ENCODE results near the gene HSP90B1.

The HSP90B1 gene

DNA sequence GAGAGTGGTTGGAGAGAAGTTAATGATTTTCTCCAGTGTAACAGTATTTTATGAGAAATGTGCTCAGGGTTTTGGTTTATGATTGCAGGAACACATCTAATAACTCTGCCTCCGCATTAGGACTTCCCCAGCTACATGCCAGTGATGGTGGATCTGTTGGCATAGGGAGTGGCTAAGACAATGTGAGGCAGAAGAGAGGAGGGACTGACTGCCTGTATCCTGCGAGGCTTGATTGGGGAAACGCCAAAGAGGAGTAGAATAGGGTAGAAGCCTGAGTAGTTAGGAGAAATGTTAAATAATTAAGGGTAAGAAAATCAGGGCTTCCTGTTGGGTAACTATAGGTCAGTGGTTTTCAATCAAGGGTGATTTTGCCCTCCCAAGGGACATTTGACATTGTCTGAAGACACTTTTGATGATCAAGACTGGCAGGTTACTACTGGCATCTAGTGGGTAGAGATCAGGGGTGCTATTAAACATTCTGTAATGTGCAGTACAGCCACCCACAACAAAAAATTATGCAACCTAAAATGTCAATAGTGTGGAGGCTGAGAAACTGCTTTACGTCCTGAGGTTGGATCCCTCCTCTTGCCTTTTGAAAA is 48.3 kb downstream of the HSP90B1 start:
- ATAC-seq, result no peak

DNA sequence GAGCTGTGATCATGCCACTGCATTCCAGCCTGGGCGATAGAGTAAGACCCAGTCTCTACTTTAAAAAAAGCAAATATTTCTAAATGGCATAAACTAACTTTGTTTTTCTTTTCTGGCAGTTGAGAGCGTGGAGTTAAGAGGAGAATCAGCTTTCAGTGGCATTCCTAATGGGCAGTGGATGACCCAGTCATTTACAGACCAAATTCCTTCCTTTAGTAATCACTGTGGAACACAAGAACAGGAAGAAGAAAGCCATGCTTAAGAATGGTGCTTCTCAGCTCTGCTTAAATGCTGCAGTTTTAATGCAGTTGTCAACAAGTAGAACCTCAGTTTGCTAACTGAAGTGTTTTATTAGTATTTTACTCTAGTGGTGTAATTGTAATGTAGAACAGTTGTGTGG is 56.6 kb downstream of the HSP90B1 start:
- no peak for ATAC-seq

DNA sequence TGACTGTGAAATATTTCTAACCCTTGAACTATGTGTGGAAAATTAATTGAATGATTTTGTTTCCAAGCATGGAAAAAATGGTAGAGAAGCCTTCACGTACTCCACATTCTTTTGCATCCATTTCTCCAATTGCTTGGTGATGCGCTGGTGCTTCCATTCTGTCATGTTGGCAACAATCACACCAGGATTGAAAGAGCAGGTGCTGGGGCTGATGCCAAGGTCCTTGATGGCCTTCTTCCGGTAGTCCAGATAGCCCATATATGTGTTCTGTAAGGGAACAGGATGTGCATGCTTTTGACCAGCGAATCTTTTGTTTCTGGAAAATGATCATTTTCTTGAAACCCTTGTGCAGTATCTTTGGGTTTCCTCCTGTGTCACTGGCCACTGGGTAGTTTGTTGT is 64.0 kb downstream of the HSP90B1 start:
- ATAC-seq, result no peak

DNA sequence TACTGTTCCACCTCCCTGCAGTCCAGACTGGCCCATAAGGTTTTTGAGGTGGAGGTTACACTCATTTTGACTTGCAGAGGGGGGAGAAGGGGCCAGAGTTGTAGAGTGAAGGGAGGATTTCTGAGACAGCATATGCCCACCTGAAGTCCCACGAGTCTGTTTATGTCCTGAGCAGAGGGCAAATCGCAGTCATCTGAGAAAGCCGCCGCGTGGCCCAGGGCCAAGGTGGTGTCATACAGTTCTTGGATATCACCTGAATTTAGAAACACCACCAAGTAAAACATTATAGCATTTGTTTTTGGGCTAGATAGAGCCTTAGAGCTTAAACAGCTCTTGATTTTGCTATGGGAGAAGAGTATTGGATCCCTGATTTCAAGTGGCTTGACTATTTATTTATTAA is 66.4 kb downstream of the HSP90B1 start:
- no peak for ATAC-seq

DNA sequence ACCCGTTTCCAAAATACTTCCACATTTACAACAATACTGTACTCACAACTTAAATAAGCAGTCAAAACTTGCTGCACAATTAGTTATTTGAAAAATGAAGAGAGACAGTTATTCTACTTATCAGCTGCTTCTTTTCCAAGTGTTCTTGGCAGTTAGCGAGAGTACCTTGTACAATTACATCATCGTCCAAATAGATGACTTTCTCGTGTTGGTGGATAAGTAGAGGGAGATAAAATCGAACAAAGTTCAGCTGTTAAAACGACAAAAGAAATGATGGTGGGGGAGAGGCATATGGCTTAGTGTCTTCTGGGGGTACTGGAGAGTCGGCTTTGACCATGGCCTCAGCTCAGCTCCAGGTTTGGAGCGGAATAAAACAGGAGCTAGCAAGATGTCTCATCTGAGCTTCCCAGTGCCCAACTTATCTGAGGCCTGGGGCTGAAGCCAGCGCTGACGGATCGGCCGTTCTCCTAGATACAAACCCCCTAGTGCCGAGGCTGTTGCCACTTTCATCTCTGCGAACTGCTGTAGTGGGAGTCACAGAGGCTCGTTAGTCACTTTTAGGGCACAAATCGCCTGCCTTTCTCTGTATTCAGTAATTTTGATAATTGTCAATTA is 67.2 kb downstream of the HSP90B1 start:
- ATAC-seq, result no peak
